Right lobe of liver (tissue), 4 donors: ENCODE results near the gene CD276.

Source experiments
- CTCF ChIP-seq, 4 donors: fragments of 200-600 bp in 3 of 4; fragments of 450-650 bp in 1 of 4; IDR thresholded peaks; one replicate each; pipeline versions ENCODE4 v1.5.1 to v1.8.0; 2016 to 2022; ENCODE audit warnings: antibody characterized with exemption in 4 of 4, mild to moderate bottlenecking in 2 of 4
- POLR2A ChIP-seq: fragments of 450-650 bp; IDR thresholded peaks from one replicate; pipeline ENCODE4 v1.6.1; 2017; ENCODE audit warnings: antibody characterized with exemption, mild to moderate bottlenecking
- donor health status: DM: no; HTN: no; CAD: no.
- donor health status: DM: no; HTN: no; CAD: no.
- donor health status: DM: no; HTN: yes; CAD: no.

- TF ChIP-seq CTCF (IDR thresholded peaks at IDR 0.05) (no peak), POLR2A (no peak)
These were observed 64.5 kb downstream of the CD276 start for GRCh38 chr15:73748730-73749129.
